Uterus (tissue), 2 donors: Measurements from ENCODE around the gene NEK8.

Experiments
- POLR2A ChIP-seq, 2 donors: fragments of 450-650 bp; IDR thresholded peaks; one replicate each; pipeline ENCODE4 v1.6.1; 2016; ENCODE audit warnings: antibody characterized with exemption in 2 of 2, mild to moderate bottlenecking in 1 of 2, moderate library complexity in 1 of 2
- TF ChIP-seq, protein P1 (sequence below), 4 experiments: fragments of 200-600 bp in 2 of 4; fragments of 450-650 bp in 2 of 4; sonication (generic) in 2 of 4; IDR thresholded peaks; one replicate each; pipeline ENCODE4 v1.5.1; 2016 to 2019; ENCODE audit warnings: antibody characterized with exemption in 4 of 4, mild to moderate bottlenecking in 2 of 4, moderate library complexity in 1 of 4

DNA sequence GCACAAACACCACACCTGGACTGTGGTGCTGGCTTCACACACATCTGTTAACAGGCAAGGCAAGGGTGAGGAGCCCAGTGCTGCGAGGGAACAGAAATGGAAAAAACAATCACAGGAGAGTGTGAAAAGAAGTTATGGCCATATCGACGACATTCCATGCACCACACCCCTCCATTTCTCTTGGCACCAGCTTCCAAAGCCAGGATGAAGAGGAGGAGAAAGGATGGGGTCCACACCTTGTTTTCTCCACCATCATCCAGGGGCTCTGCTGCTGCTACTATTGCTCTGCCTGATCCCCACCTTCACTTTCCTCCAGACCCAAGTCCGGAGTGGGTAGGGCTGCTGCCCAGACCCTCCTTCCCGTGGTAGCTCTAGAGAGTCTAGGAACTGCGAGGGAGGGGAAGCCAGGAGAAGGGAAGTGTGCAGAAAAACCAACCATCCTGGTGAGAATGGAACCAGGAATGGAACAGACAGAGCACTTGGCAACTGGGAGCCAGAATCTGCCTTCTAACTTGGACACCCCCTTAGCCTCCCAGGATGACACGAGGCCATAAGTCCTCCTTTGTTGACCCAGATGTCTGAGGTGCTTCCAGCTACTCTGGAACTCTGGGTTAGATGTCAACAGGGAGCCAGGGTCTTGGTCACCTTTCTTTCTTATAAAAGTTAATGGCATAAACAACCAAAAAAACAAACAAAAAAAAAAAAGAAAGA, 15.7 kb upstream of the NEK8 start:
- TF ChIP-seq POLR2A (IDR thresholded peaks at IDR 0.05), result no peak
- TF ChIP-seq, protein P1, sequence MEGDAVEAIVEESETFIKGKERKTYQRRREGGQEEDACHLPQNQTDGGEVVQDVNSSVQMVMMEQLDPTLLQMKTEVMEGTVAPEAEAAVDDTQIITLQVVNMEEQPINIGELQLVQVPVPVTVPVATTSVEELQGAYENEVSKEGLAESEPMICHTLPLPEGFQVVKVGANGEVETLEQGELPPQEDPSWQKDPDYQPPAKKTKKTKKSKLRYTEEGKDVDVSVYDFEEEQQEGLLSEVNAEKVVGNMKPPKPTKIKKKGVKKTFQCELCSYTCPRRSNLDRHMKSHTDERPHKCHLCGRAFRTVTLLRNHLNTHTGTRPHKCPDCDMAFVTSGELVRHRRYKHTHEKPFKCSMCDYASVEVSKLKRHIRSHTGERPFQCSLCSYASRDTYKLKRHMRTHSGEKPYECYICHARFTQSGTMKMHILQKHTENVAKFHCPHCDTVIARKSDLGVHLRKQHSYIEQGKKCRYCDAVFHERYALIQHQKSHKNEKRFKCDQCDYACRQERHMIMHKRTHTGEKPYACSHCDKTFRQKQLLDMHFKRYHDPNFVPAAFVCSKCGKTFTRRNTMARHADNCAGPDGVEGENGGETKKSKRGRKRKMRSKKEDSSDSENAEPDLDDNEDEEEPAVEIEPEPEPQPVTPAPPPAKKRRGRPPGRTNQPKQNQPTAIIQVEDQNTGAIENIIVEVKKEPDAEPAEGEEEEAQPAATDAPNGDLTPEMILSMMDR (IDR thresholded peaks at IDR 0.05), result no peak
